K562 (cell line): ENCODE data around the gene CBX3. TPM values are rescaled to one million over a fixed set of nuclear protein-coding genes. Genes with fewer than 3 reads are reported as not detected.

ENCODE experiments used
- GABPB1 ChIP-seq: sonication (generic); formaldehyde crosslinking; IDR thresholded peaks from 2 replicates; pipeline ENCODE4 v1.8.0; 2022; ENCODE audit warnings: mild to moderate bottlenecking, missing genetic modification reagents
- MCM3 ChIP-seq: fragments of 450-650 bp; IDR thresholded peaks from 2 replicates; pipeline ENCODE4 v1.6.1; 2016
- POLR2AphosphoS5 ChIP-seq: IDR thresholded peaks from 2 replicates; pipeline ENCODE4 v1.6.1; 2011; ENCODE audit warnings: mild to moderate bottlenecking, low read depth, low read length, moderate library complexity; ENCODE audit not compliant: control insufficient read depth, insufficient read depth
- RBBP5 ChIP-seq: fragments of 200-600 bp; sonication (generic); IDR thresholded peaks from 2 replicates; pipeline ENCODE4 v1.6.1; 2012; ENCODE audit warnings: borderline replicate concordance, mild to moderate bottlenecking, low read length, control low read depth, inconsistent platforms; ENCODE audit not compliant: insufficient read depth, poor library complexity, severe bottlenecking
- SUPT5H ChIP-seq: fragments of 450-650 bp; IDR thresholded peaks from 2 replicates; pipeline ENCODE4 v1.6.1; 2016
- XRCC4 ChIP-seq: IDR thresholded peaks from one replicate; pipeline ENCODE4 v1.6.1; 2011; ENCODE audit not compliant: insufficient read depth, insufficient read length; ENCODE audit errors: extremely low read depth
- ZBTB26 ChIP-seq: fragments of 450-650 bp; formaldehyde crosslinking; IDR thresholded peaks from 2 replicates; pipeline ENCODE4 v1.4.0; 2022; ENCODE audit warnings: missing genetic modification characterization
- ZBTB7A ChIP-seq: IDR thresholded peaks from 2 replicates; pipeline ENCODE4 v1.6.1; 2011; ENCODE audit warnings: low read depth, mild to moderate bottlenecking, low read length, moderate library complexity, borderline replicate concordance; ENCODE audit not compliant: control insufficient read depth
- ZEB2 ChIP-seq: fragments of 450-650 bp; IDR thresholded peaks from 2 replicates; pipeline ENCODE4 v1.6.1; 2016
- ZNF12 ChIP-seq: sonication (generic); formaldehyde crosslinking; IDR thresholded peaks from 2 replicates; pipeline ENCODE4 v1.4.0; 2020; ENCODE audit warnings: mild to moderate bottlenecking, missing genetic modification reagents
- ZNF3 ChIP-seq: fragments of 250-450 bp; sonication (Bioruptor Pico); IDR thresholded peaks from 2 replicates; pipeline ENCODE4 v1.5.0; 2021; ENCODE audit warnings: mild to moderate bottlenecking, moderate library complexity
- ZNF766 ChIP-seq: fragments of 200-800 bp; sonication (Bioruptor generic); conservative IDR thresholded peaks from 2 replicates; pipeline ENCODE4 v1.6.1; 2016; ENCODE audit warnings: missing genetic modification characterization, missing compliant biosample characterization
- ZNF830 ChIP-seq: fragments of 250-450 bp; sonication (Bioruptor Pico); IDR thresholded peaks from 2 replicates; pipeline ENCODE4 v1.5.0; 2021; ENCODE audit warnings: mild to moderate bottlenecking
- polyA plus RNA-seq, 8 experiments: library from polyadenylated mRNA; depleted of rRNA in 4 of 8; stranded (reverse) in 5 of 8; unstranded in 3 of 8; fragments of >200 nt; fragmentation: Nextera tagmentation in 2 of 8; fragmentation: Illumina TruSeq in 1 of 8; extraction: Ambion mirVana in 2 of 8; extraction: Trizol in 1 of 8; gene quantifications; 2 replicates each; pipeline versions ENCODE4 v1.2.1 to v1.2.3, GENCODE V29; 2011 to 2014; ENCODE audit warnings: inconsistent platforms in 1 of 8, missing spikeins in 1 of 8
- total RNA-seq, 7 experiments: library from RNA; depleted of rRNA in 6 of 7; stranded (reverse); fragments of >200 nt in 6 of 7; fragmentation: Illumina TruSeq in 2 of 7; extraction: Trizol in 2 of 7; gene quantifications; 2 replicates each; pipeline versions ENCODE4 v1.2.1 to v1.2.3, GENCODE V29; 2011 to 2021; ENCODE audit warnings: low replicate concordance in 1 of 7
- TF ChIP-seq, protein P1 (sequence below): fragments of 450-650 bp; formaldehyde crosslinking; IDR thresholded peaks from 2 replicates; pipeline ENCODE4 v1.4.0; 2022; ENCODE audit warnings: missing genetic modification characterization
- TF ChIP-seq, protein P2 (sequence below), 2 experiments: IDR thresholded peaks; 2 replicates each; pipeline ENCODE4 v1.6.1; 2011; ENCODE audit warnings: borderline replicate concordance in 1 of 2, control low read depth in 1 of 2, low read depth in 1 of 2, low read length in 1 of 2, mild to moderate bottlenecking in 1 of 2, mixed read lengths in 1 of 2, moderate library complexity in 1 of 2; ENCODE audit not compliant: insufficient read depth in 1 of 2, insufficient read length in 1 of 2, poor library complexity in 1 of 2, severe bottlenecking in 1 of 2; ENCODE audit errors: extremely low read depth in 1 of 2
- TF ChIP-seq, protein P3 (sequence below): fragments of 450-650 bp; IDR thresholded peaks from 2 replicates; pipeline ENCODE4 v1.6.1; 2016; ENCODE audit warnings: antibody characterized with exemption

The CBX3 gene
- total and polyA plus RNA-seq, 9 of the 15 experiments (the other 6 are each of a cell fraction or from before 2014, with no cell fraction given) = 198 to 413 (median 328) TPM

DNA sequence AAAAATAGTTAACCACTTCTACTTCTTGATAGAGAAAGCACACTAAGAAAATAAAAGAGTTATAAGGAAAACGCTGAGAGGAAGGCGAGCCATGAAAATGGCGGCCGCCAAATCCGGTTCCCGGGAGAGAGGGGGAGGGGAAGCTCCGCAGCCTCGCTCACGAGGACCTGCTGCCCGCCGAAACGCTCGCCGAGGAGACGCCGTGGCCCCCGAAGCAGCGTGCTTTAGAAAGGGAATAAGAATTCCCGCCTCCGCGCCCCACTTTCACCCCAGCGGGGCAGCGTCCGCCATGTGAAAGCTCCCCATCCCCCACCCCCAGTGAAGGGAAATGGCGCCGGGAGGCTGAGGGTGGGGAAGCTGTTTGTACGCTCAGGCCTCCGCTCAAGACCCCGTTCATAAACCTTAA, 1.5 kb upstream of the CBX3 start (continued):
- TF ChIP-seq ZBTB26 (peak; percentile 67; the same call in 1 of the 2 replicates), ZNF766 (peak; percentile 68; the same call in 1 of the 2 replicates), RBBP5 (peak; percentile 81), SUPT5H (no peak), XRCC4 (no peak), ZEB2 (no peak), MCM3 (no peak), ZNF12 (CRISPR knock-in tag) (no peak), GABPB1 (CRISPR knock-in tag) (no peak), POLR2AphosphoS5 (peak; percentile 5; the same call in 1 of the 2 replicates), ZNF3 (CRISPR knock-in tag) (no peak), ZBTB7A (peak; percentile 56; the same call in 1 of the 2 replicates), ZNF830 (CRISPR knock-in tag) (peak; percentile 76; the same call in 1 of the 2 replicates)
- TF ChIP-seq, protein P1, sequence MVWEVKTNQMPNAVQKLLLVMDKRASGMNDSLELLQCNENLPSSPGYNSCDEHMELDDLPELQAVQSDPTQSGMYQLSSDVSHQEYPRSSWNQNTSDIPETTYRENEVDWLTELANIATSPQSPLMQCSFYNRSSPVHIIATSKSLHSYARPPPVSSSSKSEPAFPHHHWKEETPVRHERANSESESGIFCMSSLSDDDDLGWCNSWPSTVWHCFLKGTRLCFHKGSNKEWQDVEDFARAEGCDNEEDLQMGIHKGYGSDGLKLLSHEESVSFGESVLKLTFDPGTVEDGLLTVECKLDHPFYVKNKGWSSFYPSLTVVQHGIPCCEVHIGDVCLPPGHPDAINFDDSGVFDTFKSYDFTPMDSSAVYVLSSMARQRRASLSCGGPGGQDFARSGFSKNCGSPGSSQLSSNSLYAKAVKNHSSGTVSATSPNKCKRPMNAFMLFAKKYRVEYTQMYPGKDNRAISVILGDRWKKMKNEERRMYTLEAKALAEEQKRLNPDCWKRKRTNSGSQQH (CRISPR knock-in tag) = no peak
- TF ChIP-seq, protein P2, sequence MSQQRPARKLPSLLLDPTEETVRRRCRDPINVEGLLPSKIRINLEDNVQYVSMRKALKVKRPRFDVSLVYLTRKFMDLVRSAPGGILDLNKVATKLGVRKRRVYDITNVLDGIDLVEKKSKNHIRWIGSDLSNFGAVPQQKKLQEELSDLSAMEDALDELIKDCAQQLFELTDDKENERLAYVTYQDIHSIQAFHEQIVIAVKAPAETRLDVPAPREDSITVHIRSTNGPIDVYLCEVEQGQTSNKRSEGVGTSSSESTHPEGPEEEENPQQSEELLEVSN (IDR thresholded peaks at IDR 0.05; ENCODE audit: borderline replicate concordance in 1 of 2, extremely low read depth in 1 of 2, insufficient read depth in 1 of 2, insufficient read length in 1 of 2, low read depth in 1 of 2, low read length in 1 of 2, poor library complexity in 1 of 2, severe bottlenecking in 1 of 2) = peak in 1 of 2 experiments; percentile 68
- TF ChIP-seq, protein P3, sequence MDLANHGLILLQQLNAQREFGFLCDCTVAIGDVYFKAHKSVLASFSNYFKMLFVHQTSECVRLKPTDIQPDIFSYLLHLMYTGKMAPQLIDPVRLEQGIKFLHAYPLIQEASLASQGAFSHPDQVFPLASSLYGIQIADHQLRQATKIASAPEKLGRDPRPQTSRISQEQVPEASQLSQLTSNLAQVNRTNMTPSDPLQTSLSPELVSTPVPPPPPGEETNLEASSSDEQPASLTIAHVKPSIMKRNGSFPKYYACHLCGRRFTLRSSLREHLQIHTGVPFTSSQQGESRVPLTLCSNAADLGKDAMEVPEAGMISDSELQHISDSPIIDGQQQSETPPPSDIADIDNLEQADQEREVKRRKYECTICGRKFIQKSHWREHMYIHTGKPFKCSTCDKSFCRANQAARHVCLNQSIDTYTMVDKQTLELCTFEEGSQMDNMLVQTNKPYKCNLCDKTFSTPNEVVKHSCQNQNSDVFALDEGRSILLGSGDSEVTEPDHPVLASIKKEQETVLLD = no peak
